GM19099 (cell line): Measurements from ENCODE around the gene EMC10.

Experiments used
- POLR2A ChIP-seq: IDR thresholded peaks from 3 replicates; pipeline ENCODE4 v1.6.1; 2011; ENCODE audit warnings: low read depth; ENCODE audit not compliant: insufficient read length; ENCODE audit errors: extremely low read depth

EMC10 gene

DNA sequence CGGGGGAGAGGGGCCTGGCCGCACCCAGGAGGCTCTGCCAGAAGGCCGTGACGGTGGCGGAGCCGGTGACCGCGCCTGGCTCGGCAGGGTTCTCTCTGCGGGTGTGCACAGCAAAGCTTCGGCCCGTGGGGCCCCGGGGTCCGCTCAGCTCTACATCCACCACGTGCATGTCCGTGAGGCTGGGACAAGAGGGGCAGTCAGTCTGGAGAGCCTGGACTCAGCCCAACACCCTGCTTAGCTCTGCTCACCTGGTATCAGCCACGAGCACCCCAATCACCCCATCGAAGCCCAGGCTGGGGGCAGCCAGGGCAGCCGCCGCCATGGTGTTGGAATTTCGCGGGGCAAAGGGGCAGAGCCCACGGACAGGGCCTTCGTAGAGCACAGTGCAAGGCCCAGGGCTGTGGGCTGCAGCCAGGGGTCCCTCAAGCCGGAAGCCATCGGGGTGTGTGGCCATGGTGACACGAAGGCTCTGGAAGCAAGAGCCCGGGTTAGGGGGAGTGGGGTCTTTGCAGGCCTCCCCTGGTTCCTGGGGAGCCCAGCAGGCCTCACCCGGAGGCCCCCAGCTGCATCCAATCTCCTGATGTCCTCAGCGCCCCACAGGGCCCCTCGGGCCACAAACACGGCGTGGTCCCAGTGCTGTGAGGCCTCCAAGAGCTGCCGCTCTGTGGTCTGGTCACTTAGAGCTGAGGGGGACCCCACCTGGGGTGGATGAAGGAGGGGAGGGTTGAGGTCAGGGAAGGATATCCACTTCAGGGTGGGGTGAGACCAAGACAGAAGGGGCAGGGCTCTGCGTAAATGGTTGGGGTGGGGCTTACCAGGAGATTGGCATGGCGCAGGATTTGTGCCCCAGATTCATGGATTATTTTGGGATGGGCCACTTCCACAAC, 36.0 kb downstream of the EMC10 start:
- no peak for TF ChIP-seq POLR2A

DNA sequence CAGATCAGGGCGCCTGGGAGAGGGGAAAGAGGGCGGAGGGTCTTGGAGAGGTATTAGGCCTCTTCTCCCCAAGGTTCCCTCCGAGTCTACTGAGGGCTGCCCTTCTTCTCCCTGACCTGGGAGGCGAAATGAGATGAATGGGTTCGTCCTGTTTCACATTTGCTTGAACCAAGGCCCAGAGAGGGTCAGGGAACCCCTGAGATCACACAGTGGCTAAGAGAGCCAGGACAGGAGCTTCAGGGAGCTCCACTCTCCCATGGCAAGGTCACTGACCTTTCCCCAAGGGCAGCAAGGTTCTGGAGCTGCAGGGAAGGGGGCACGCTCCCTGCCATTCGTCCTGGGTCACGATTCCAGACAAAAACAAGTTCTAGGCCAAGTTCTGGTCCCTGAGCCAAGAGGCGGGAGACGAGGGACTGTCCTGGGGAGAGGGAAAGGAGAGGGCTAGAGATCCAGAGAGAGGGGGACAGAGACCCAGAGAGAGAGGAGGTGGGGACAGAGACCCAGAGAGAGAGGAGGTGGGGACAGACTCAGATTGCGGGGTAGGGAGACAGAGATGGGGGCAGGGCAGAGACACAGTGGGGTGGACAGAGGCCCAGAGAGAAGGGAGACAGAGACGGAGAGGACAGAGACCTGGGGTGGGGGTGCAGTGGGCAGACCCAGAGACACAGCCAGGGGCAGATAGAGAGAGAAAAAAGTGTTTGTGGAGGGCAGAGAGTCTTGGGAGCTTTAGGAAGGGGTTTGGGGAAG, 36.9 kb downstream of the EMC10 start:
- TF ChIP-seq POLR2A, result no peak

DNA sequence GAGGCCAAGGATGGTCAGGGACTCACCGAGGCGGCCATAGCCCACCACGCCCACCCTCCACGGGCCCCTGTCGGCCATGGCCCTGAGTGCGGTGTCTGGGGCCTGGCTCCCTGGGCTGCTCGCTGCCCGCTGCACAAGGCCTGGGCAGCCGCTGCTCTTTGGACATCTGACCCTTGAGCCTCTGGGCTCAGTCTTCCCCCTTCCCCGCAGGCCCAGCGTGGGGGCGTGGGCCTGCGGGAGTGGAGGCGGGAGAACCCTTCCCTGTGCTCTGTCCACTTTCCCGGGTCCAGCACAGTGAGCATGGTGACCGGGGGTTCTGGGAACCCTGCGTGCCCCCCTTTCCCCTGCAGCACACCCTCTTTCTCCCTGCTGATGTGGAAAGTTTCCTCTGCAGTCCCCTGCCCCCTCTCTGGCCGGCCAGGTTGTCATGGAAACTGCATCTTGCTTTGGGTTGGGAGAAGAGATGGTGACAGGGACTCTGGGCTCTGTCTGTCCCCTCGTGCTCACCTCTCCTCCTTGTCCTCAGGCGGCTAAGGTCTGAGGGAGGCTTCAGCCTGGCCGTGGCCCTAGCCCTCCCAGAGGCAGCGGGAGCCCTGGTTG, 37.5 kb downstream of the EMC10 start, which contains the start of gene ASPDH:
ASPDH (minus strand) TSS at position 168 of the 600 bp plus-strand sequence; CDS start at position 78, 90 bp downstream.
- no peak for TF ChIP-seq POLR2A

DNA sequence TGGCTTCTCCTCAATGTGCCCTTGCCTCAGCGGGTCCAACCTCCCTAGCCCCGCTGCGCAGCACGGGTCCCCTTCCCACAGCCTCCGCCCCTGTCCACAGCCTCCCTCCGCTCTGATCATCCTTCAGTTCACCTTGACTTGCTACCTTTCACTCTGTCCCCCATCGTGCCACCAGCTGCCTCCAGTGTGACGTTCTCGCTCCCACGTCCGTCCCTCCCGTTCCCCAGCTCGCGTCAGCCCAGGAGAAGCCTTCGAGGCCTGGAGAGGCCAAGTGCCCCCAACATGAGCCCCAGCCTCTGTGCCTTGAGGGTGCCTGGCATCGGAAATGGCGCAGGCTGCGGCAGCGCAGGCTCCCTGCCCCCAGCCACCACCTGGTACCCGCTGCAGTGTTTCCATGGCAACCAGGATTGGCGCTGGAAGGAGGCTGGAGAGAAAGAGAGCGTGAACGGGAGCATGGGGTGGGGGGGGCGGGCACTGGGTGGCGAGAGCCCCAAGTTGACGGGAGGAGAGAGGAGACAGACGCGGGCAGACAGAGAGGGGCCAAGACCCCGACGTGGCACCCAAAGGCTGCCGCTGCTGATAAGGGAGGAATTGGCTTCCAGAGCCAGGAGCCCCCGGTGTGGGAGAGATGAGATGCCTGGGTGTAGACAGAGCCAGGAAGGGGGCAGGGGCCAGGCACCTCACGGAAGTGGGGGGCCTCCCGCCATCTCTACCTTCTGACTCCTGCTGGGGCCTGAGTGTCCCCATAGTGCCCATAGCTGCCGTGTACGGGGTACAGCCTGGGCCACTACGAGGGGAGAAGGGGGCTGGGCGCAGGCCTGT, 38.2 kb downstream of the EMC10 start:
- no peak for TF ChIP-seq POLR2A

DNA sequence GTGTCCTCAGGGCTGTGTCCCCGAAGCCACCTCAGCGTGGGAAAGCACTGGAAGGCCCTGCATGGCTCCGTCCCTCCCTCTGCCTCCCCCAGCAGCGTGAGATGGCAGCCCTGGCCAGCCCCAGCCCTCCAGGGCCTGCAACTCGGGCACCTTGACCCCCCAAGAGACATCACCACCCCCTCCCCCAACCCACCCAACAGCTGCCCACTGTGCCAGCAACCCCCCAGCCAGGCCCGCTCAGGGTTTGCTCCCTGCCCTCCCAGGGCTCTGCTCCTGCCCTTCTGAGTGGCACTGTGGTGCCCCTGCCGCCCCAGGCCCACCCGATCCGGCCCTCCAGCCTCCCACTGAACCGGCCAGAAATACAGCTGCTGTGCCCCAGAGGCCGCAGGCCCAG, 38.9 kb downstream of the EMC10 start:
- TF ChIP-seq POLR2A, result no peak

DNA sequence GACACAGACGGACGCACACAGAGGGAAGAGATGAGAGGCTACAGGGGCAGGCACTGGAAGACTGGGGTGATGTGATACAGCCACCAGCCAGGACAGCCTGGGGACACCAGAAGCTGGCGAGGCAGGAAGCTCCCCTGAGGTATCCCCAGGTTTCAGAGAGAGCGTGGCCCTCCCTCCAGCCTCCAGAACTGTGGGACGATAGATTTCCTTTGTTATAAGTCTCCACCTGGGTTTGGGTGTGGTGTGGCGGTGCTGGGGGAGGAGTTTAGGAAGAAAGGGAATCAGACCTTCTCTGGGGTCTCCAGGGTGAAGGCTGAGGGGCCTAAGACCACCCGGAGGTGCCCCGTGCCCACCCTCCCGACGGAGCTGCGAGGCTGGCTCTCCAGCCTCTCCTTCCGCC, 40.1 kb downstream of the EMC10 start:
- TF ChIP-seq POLR2A, result no peak

DNA sequence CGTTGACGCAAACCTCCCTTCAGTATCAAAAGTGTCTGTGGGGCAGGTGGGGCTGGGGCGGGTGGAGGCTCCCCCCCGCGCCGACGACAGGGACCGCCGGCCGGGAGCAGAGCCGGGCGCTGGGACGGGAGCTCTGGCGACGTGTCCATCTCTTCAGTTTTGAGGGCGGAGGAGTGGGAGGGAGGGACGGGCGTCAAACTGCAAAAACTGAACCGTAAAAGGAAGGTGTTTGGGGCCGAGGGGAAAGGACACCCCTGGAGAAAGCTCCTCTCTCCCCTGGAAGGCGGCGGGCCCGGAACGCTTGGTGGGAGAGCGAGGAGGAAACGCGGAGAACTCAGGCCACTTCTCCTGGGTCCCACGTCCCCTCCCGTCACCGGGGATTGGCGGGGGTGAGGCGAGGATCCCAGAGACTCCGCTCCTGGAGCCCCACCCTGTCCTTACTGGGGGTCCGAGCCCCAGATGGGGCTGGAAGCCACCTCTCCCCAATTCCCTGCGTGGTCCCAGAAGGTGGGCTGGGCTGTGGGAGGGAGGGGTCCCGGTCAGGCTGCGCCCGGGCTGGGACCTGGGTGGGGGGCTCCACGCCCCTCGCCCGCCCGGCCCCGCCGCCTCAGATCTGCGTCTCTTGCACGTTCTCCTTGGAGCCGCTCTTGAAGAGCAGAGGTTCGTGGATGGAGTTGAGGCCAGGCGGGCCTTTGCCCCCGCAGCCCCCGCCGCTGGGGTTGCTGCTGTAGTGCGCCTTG, 40.8 kb downstream of the EMC10 start:
- no peak for TF ChIP-seq POLR2A

DNA sequence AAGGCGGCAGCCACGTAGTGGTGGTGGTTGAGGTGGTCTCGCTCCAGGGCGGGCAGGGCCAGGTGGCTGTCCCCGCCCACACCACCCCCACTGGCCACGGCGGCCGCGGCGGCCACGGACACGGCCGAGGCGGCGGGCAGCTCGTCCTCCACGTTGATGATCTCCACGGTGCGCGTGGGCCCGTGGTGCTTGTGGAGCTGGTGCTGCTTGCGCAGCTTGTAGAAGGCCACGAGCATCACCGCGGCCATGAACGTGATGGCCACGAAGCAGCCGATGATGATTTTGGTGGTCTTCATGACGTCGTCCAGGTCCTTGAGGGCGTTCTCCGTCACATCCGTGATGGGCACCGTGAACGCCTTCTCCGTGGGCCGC, 41.4 kb downstream of the EMC10 start:
- no peak for TF ChIP-seq POLR2A

DNA sequence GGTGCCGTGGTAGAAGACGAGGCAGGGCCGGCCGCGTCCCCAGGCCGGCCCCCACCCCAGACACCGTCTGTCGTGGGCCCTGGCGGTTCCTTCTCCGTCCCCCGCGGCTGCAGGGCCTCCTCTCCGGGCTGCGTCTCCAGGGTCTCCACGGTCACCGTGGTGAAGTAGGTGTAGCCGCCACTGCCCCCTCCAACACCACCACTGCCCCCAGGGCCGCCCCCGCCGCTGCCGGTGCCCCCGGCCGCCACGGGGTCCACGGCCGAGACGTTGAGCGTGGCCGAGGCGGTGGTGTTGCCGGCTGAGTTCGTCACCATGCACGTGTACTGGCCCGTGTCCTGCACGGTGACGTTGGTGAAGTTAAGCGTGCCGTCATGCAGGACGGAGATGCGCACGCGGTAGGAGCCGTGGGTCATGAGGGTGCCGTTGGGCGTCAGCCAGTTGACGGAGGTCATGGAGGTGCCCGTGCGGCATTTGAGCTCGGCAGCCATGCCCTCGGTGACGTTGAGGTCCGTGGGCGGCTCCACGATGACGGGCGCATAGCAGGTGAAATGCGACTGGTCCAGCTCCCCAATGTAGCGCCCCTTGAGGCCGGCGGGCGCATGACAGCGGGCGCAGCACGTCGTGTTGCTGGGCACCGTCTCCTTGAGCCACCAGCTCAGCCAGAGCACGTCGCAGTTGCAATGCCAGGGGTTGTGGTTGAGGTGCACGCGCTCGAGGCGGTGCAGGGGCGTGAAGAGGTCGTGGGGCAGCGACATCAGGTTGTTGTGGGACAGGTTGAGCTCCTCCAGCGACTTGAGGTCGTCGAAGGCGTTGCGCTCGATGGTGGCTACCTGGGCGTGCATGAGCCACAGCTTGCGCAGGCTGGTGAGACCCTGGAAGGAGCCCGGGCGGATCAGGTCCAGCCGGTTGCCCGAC, 42.0 kb downstream of the EMC10 start:
- no peak for TF ChIP-seq POLR2A

DNA sequence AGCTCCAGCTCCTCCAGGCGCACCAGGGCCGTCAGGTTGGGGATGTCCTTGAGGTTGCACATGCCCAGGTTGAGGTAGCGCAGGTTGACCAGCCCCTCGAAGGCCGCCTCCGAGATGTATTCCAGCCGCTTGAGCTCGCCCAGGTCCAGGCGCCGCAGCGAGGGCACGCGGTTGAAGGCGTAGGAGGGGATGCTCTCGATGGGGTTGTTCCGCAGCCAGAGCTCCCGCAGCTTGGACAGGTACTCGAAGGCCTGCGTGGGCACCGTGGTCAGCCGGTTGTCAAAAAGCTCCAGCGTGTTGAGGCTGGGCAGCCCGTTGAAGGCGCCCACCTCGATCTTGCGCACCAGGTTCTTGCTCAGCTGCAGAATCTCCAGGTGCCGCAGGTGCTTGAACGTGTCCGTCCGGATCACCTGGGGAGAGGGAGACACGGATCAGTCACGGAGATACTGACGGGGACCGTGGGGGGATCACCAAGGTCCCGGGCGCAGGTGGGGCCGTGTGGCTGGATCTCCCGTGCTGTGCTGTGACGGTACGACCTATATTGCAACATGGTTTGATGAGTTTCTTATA, 42.8 kb downstream of the EMC10 start:
- TF ChIP-seq POLR2A, result no peak

DNA sequence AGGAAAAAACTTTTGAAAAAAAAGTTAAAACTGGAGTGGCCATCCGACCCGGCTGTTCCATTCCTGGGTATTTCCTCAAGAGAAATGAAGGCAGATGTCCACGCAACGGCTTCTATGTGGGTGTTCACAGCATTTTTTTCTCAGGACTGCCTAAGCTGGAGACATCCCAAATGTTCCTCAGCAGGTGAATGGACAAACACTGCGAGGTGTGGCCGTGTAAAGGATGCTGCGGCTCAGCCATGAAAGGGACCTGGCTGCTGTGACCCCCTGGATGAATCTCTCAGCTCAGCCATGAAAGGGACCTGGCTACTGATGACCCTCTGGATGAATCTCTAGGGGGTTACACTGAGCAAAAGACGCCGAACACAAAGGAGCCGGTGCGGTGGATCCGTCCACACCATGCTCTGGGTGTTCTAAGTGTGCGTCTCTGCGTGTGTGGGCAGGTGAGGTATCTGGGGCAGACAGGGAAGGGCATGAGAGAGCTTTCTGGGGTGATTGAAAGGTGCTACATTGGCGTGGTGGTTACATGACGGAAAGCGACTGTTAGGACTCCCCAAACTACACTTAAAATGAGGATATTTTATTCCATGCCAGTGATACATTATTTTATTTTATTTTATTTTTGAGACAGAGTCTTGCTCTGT, 44.6 kb downstream of the EMC10 start:
- no peak for TF ChIP-seq POLR2A

DNA sequence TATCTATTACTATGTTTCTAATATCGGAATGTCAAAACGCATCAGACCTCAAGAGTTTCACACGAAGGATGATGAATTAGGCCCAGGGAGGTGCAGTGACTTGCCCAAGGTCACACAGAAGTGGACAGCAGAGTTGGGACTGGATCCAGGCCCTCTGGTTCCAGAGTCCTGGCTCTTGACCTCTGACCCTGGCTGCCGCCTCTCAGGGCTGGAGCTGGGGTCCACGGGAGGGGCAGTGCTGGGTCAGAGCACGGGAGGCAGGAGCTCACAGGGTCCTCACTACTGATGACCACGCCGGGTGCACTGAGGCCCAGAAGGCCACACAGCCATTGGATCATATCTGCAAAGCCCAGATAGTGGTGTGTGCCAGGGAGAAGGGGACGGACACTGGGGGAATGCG, 46.6 kb downstream of the EMC10 start:
- TF ChIP-seq POLR2A, result no peak
